ENCODE results near the gene MCM3AP.

The MCM3AP gene

GRCh38 chr21:46284077-46284644 is 1.2 kb downstream of the MCM3AP start:
- peaks cover 52% of the 10 kb centered on the region for H3K36me3 ChIP-seq
- H3K27me3 ChIP-seq = no peaks in the 10 kb centered on the region
- H3K9me3 ChIP-seq = no peaks in the 10 kb centered on the region
- TF ChIP-seq Cebpa-rat (IDR thresholded peaks at IDR 0.05) = no peak
- peaks cover 55% of the 10 kb centered on the region for H3K4me1 ChIP-seq
- H4K20me1 ChIP-seq = peaks cover 67% of the 10 kb centered on the region
- peak overlapping the region; percentile 99; the same call in 1 of the 2 replicates for H3K4me3 ChIP-seq
- 0 out of 2 replicates have a peak overlapping the region, but pooled peaks have one; percentile 4 for H3K27ac ChIP-seq
- peak overlapping the region; percentile 99 for H3K9ac ChIP-seq
- H3K4me2 ChIP-seq = peak overlapping the region; percentile 93

- Histone ChIP-seq H4K20me1 (peaks cover 52% of the 10 kb centered on the region), H3K4me2 (no peak overlapping the region), H3K27ac (no peak overlapping the region), H3K36me3 (peaks cover 99% of the 10 kb centered on the region), H3K9me3 (no peaks in the 10 kb centered on the region), H3K27me3 (0 out of 2 replicates have a peak, but pooled peaks cover 3% of the 10 kb centered on the region), H3K4me1 (no peaks in the 10 kb centered on the region), H3K9ac (no peak overlapping the region), H3K4me3 (no peak overlapping the region)
- TF ChIP-seq Cebpa-rat (IDR thresholded peaks at IDR 0.05) = no peak
These were observed 10.5 kb downstream of the MCM3AP start for GRCh38 chr21:46274797-46275390.

GRCh38 chr21:46273341-46273740 is 12.1 kb downstream of the MCM3AP start:
- no peak overlapping the region for H3K27ac ChIP-seq
- peaks cover 48% of the 10 kb centered on the region for H4K20me1 ChIP-seq
- peaks cover 99% of the 10 kb centered on the region for H3K36me3 ChIP-seq
- no peak overlapping the region for H3K4me2 ChIP-seq
- no peak overlapping the region for H3K4me3 ChIP-seq
- no peaks in the 10 kb centered on the region for H3K9me3 ChIP-seq
- H3K4me1 ChIP-seq = no peaks in the 10 kb centered on the region
- no peak for TF ChIP-seq Cebpa-rat (IDR thresholded peaks at IDR 0.05)
- no peak overlapping the region for H3K9ac ChIP-seq
- H3K27me3 ChIP-seq = 0 out of 2 replicates have a peak, but pooled peaks cover 3% of the 10 kb centered on the region

GRCh38 chr21:46269466-46269865 is 15.9 kb downstream of the MCM3AP start:
- Histone ChIP-seq H3K27me3 (0 out of 2 replicates have a peak, but pooled peaks cover 3% of the 10 kb centered on the region), H3K4me1 (no peaks in the 10 kb centered on the region), H4K20me1 (peaks cover 63% of the 10 kb centered on the region), H3K9ac (no peak overlapping the region), H3K4me3 (no peak overlapping the region), H3K9me3 (no peaks in the 10 kb centered on the region), H3K27ac (no peak overlapping the region), H3K4me2 (no peak overlapping the region), H3K36me3 (peaks cover 100% of the 10 kb centered on the region)
- TF ChIP-seq Cebpa-rat (IDR thresholded peaks at IDR 0.05) = no peak

GRCh38 chr21:46268371-46268770 is 17.0 kb downstream of the MCM3AP start:
- Histone ChIP-seq H3K27ac (no peak overlapping the region), H4K20me1 (peaks cover 66% of the 10 kb centered on the region), H3K27me3 (no peaks in the 10 kb centered on the region), H3K9ac (no peak overlapping the region), H3K36me3 (peaks cover 100% of the 10 kb centered on the region), H3K4me3 (no peak overlapping the region), H3K9me3 (no peaks in the 10 kb centered on the region), H3K4me2 (no peak overlapping the region), H3K4me1 (no peaks in the 10 kb centered on the region)
- no peak for TF ChIP-seq Cebpa-rat (IDR thresholded peaks at IDR 0.05)

- Histone ChIP-seq H3K36me3 (peaks cover 99% of the 10 kb centered on the region), H3K27ac (no peak overlapping the region), H4K20me1 (peaks cover 54% of the 10 kb centered on the region), H3K4me2 (no peak overlapping the region), H3K9ac (no peak overlapping the region), H3K9me3 (no peaks in the 10 kb centered on the region), H3K4me3 (no peak overlapping the region), H3K27me3 (no peaks in the 10 kb centered on the region), H3K4me1 (no peaks in the 10 kb centered on the region)
- no peak for TF ChIP-seq Cebpa-rat (IDR thresholded peaks at IDR 0.05)
These were observed 18.5 kb downstream of the MCM3AP start for GRCh38 chr21:46266946-46267345.

GRCh38 chr21:46265736-46266525 is 19.5 kb downstream of the MCM3AP start:
- TF ChIP-seq Cebpa-rat (IDR thresholded peaks at IDR 0.05) = no peak
- H3K4me1 ChIP-seq = no peaks in the 10 kb centered on the region
- no peaks in the 10 kb centered on the region for H3K9me3 ChIP-seq
- no peak overlapping the region for H3K4me2 ChIP-seq
- no peak overlapping the region for H3K9ac ChIP-seq
- no peak overlapping the region for H3K27ac ChIP-seq
- H4K20me1 ChIP-seq = peaks cover 56% of the 10 kb centered on the region
- no peaks in the 10 kb centered on the region for H3K27me3 ChIP-seq
- H3K4me3 ChIP-seq = no peak overlapping the region
- peaks cover 99% of the 10 kb centered on the region for H3K36me3 ChIP-seq

GRCh38 chr21:46264690-46265144 is 20.7 kb downstream of the MCM3AP start:
- no peaks in the 10 kb centered on the region for H3K4me1 ChIP-seq
- H3K27ac ChIP-seq = no peak overlapping the region
- peaks cover 60% of the 10 kb centered on the region for H4K20me1 ChIP-seq
- no peaks in the 10 kb centered on the region for H3K27me3 ChIP-seq
- H3K4me3 ChIP-seq = no peak overlapping the region
- no peak for TF ChIP-seq Cebpa-rat (IDR thresholded peaks at IDR 0.05)
- H3K36me3 ChIP-seq = peaks cover 99% of the 10 kb centered on the region
- no peak overlapping the region for H3K9ac ChIP-seq
- H3K9me3 ChIP-seq = no peaks in the 10 kb centered on the region
- no peak overlapping the region for H3K4me2 ChIP-seq

GRCh38 chr21:46264046-46264689 is 21.2 kb downstream of the MCM3AP start:
- Histone ChIP-seq H3K4me1 (no peaks in the 10 kb centered on the region), H3K27ac (no peak overlapping the region), H3K4me2 (no peak overlapping the region), H3K9me3 (no peaks in the 10 kb centered on the region), H4K20me1 (peaks cover 60% of the 10 kb centered on the region), H3K27me3 (no peaks in the 10 kb centered on the region), H3K36me3 (peaks cover 99% of the 10 kb centered on the region), H3K9ac (no peak overlapping the region), H3K4me3 (no peak overlapping the region)
- TF ChIP-seq Cebpa-rat (IDR thresholded peaks at IDR 0.05) = no peak
